Measurements from ENCODE around the gene WDR49.

The WDR49 gene

DNA sequence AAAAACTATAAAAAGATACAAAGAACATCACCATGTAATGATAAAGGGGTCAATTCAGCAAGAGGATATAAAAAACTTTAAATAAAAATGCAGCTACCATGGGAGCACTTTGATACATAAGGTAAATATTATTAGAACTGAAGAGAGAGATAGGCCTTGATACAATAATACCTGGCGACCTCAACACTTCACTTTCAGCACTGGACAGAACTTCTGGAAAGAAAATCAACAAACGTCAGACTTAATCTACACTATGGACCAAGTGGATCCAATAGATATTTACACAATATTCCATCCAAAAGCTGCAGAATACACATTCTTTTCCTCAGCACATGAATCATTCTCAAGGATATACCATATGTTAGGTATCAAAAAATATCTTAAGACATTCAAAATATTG, 42.0 kb downstream of the WDR49 start:
- DNase-seq = no peak

DNA sequence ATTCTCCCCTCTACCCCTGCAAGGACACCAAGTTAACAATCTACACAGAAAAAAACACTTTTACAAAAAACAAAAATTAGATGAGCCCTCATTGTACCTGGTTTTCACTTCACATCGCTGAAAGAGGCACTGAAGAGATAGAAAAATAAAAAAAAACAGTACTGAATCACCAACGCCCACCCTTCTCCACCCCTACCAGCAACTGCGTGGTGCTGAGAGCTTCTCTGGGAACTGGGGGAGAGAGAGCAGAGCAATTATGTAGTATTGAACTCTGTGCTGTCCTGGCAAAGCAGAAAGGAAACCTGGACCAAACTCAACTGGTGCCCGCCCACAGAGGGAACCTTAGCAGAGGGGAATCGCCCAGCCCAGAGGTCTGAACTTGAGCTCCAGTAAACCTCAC, 44.6 kb downstream of the WDR49 start:
- DNase-seq = no peak

DNA sequence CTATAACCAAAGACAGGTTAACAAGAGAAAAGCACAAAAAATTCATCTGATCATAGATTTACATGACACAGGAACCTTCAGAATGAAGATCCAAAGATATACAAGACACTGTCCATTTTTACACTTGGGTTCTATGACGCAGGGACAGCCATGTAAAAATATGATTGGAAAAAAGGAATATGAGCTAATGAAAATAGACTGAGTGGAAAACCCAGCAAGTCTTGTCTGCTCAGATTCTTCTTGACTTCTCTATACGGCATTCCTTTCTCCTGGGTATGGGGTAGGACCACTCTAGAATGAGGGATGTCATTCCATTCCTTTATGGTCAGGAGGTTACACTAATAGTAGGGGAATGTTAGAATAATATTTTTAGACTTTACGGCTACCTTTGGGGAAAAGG, 46.9 kb downstream of the WDR49 start:
- DNase-seq = no peak

DNA sequence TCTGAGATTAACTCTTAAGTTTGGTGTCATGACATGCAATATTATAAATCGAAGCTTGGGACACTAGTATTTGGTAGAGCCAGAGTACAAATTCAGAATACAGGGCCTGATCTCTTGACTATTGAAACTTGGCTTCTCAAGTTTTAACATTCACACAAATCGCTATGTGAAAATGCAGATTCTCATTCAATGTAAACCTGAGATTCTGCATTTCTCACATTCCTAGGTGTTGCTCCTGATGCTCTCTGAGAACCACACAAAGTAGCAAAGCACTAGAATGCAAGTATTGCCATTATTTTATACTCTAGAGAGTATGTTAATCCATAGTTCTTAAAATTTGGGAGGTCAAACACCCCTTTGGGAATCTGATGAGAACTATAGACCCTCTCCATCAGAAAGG, 47.9 kb downstream of the WDR49 start:
- no peak for DNase-seq

DNA sequence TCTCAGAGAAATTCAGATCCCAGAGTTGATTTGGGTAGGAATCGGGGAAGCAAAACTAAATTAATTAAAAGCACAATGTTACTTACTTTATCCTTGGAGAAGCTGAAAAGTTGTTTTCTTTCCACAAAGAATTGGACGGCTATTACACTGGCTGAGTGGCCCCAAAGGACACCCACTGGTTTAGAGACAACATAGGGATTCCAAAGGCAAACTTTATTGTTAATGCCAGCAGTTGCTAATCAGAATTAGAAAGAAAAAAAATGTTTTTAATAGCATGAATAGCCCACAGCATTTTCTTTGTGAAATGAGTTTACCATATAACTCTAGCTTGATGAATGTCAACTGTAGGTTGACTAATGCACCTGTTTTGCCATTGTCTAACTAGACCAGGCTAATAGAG, 51.7 kb downstream of the WDR49 start:
- DNase-seq = no peak

DNA sequence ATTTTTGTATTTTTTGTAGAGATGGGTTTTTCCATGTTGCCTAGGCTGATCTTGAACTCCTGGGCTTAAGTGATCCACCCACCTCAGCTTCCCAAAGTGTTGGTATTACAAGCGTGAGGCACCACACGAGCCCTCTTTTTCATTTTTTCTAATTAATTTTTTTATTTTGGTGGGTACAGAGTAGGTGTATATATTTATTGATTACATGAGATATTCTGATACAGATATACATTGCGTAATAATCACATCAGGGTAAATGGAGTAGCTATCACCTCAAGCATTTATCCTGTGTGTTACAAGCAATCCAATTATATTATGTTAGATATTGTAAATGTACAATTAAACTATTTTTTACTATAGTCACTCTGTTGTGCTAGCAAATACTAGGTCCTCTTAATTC, 66.1 kb downstream of the WDR49 start:
- no peak for DNase-seq

DNA sequence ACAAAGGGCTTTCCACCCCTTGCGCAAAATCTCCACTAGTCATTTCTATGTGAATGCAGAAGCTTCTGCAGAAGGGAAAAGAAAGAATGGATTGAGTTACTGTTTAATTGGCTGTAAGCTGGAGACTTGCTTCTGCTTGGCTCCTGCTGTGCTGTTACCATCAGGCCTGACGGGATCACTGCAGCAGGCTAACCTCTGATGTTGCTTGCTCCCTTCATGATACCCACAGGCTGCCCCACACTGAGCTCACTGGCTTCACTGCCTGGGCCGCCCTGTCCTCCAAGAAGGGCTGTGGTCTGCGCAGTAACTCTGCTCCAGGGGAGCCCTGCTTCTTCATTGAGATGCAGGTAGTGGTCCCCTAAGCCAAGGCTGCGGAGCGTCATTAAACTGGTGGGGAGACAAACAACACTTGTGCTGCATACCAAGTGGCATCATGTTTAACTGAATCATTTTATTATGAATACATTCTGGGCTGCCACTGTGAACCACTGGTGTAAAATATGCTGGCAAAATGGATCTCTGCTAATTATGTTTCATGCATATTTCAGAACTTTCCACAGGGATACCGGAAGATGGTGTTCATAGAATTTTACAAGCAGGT, 78.6 kb downstream of the WDR49 start:
- no peak for DNase-seq

DNA sequence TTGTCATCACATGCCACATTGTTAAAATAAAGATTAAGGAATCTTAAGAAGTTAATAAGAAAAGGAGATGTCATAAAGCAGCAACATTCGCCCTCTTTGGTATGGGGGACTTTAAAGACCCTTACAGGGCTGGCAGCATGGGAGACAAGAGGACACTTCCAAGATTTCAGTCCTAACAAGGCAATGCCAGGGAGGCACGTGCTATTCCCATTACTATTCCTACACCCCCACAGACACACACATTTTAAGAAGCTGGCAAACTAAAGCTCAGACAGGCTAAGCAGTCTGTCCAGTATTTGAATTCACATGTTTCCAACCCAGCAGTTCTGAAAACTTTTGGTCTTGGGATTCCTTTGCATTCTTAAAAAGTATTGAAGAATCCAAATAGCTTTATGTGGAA, 80.8 kb downstream of the WDR49 start:
- no peak for DNase-seq

DNA sequence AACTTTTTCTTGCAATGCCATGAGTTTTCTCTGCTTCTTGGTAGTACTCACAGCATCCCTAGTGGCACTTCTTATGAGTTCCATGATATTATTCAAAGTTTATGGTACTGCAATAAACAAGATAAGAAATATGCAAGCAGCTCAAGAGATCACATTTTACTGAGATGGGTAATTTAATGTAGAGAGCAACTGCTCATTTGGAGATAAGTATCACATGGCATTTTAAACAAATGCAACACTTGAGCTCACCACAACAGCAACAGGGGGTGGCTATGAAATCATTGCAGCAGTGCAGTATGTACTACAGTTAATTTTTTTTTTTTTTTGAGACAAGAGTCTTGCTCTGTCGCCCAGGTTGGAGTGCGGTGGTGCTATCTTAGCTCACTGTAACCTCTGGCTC, 85.1 kb downstream of the WDR49 start:
- DNase-seq = no peak

DNA sequence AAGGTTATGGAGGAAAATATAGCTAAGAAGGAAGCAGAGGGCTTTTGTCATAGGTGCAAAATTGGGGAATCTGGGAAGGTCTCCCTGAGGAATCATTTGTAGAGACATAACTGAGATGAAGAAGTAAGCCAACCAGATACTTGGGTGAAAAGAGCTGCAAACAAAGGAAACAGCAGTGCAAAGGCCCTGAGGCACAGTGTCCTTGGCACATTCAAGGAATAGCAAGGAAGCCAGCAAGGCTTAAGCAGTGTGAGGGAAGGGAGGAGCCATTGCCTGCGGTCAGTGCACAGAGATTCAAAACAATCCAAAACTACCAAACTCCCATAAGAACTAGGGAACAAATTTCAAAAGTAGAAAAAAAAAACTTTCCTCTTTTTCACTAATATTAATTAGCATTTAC, 88.3 kb downstream of the WDR49 start:
- DNase-seq = no peak

DNA sequence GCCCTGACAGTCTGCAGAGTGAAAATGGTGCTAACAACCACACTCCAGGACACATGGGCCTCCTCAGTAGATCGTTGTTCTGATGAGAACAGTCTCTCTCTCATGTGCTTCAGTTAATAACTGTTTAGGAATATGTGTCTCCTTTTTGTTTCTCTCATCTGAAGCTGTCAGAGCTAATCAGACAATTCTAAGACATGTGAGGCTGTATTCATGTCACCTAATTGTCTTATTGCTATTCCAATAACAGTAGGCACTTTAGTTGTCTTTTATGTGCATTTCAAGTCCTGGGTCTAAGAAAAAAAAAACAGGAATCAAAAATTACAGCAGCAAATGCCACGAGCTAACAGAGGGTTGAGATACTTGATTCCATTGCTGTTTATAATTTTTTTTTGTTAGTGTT, 89.1 kb downstream of the WDR49 start:
- DNase-seq = no peak

DNA sequence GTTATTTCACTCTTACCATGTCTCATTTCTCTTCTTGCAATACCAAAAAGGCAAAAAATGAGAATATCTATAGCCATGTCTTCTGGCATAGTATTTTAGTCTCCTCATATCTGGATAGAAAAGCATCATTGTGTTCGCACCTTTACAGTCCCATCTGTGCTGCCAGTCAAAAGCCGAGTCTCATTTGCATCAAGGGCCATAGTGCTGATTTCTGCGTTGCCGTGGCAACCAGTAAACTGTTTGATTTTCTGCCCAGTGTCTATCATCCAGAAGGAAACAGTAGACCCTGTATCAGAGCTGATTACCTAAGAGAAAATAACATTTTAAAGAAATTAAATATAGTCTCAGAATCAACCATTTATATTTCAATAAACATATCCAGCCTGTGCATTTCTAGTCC, 93.8 kb downstream of the WDR49 start:
- DNase-seq = no peak

DNA sequence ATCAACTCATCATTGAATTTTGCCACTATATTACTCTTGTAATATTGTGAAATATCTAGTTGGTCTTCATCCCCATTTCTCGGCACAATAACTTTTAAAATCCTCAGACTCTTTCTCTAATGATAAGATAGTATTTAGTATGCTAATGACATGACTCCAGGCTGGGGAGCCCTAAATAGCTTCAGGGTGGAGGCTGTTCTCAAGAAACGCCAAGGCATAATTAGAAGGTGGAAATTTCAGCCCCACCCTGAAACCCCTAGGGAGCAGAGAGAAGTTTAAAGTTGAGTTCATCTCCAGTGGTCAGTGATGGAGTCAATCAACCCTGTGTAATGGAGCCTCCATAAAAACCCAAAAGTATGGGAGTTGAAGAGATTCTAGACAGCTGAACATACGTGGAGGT, 98.8 kb downstream of the WDR49 start:
- no peak for DNase-seq

DNA sequence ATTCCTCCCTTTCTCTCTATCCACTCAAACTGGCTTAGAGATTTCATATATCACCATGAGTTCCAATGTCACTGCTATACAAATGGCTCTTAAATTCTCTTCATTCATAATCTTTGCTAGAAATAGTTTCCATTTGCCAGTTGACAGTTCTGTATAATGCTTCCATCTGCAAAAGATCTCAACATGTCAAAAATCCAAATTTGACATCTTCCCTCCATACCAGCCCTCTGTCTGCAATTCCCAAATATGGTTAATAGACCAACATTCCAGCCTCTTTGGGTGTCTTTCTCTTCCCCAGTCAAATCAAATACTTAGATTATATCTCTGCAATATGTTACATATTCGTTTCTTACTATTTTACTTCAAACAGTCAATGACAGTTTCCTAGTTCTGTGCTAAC, 115.7 kb downstream of the WDR49 start:
- no peak for DNase-seq

DNA sequence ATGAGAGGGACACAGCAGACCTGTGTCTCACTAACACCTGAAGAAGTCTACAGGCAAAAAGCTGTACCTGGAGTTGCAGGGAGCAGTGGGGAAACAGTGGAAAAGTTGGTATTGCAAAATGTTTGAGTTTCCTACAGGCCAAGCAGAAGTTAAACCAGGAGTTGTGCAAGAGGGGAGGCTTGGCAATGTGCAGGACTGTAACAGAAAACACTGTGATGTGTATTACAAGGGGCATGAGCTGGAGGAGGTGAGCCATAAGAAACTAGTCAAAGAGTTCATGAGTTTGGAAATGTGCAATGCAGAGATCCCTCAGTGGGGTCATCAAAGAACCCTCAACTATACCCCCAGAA, 132.8 kb downstream of the WDR49 start:
- no peak for DNase-seq

DNA sequence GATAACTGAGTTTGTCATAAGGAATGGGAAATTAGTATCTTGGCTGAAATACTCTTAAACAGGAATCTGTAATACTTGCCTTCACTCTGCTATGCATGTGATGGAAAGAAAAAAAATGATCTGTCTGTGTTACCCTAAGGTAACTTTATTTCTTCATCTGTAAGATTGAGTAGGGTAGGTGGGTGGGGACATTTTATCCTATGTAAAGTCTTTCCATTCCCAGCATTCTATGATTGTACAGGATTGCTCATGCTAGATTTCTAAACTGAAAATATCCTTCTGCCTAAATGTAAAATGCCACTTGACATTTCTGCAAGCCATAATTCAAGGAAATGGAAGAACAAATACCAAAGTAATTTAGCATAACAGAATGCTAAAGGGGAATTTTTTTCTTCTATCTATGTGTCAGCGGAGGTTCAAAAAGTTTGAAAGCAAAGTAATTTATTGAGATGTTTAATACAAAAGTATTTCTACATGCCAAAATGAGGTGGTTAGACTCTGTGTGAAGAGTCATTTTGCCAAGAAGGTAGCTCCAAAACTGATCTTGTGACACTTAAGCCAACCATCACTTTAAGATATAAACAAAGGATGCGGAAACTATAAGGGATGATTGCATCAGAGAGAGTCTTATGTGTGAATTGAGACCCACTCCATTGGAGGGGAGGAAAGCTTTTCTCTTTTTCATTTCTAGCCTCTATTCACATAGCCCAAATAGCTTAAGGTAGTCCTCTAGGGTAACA, 133.3 kb downstream of the WDR49 start:
- no peak for DNase-seq

DNA sequence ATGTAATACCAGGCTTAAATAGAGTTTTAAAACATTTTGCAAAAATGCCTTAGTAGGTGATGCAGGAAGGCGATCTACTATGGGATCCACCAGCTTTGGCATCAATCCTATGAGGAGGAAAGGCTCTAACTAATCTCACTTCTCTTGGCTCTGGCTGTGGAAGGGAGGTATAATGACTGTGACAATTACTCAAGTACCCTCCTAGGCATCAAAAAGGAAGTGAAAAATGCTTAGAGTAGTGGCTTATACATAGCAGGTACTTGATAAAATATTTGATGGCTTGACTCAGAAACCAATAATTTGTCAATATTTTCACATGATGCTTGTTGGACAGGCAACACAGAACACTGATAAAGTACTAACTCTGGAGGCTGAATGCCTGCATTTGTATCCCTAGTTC, 145.8 kb downstream of the WDR49 start:
- no peak for DNase-seq

DNA sequence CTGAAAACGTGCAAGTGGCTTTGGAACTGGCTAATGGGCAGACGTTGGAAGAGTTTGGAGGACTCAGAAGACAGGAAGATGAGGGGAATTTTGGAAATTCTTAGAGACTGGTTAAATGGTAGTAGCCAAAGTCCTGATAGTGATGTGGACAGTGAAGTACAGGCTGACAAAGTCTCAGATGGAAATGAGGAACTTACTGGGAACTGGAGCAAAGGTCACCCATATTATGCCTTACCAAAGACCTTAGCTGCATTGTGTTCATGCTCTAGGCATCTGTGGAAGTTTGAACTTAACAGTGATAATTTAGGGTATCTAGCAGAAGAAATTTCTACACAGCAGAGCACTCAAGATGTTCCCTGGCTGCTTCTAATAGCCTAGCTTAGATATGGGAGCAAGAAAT, 151.3 kb downstream of the WDR49 start:
- no peak for DNase-seq

DNA sequence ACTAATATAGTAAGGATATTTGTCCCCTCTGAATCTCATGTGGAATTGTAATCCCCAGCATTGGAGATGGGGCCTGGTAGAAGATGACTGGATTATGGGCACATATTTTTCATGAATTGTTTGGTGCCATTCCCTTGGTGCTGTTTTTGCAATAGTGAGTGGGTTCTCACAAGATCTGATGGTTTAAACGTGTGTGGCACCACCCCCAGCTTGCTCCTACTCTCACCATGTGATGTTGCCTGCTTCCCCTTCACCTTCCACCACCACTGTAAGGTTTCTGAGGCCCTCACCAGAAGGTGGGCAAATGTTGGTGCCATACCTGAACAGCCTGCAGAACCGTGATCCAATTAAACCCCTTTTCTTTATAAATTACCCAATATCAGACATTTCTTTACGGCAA, 151.8 kb downstream of the WDR49 start:
- no peak for DNase-seq

DNA sequence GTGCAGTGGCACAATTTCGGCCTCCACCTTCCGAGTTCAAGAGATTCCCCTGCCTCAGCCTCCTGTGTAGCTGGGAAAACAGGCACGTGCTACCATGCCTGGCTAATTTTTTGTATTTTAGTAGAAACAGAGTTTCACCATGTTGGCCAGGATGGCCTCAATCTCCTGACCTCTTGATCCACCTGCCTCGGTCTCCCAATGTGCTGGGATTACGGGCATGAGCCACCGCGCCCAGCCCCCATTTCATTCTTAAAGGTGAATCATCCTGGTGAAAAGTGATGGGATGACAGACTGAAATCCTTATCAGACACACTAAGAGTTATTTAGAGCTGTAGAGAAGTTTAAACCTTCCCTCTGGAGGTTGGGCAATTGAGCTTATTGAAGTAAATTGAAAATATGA, 155.8 kb downstream of the WDR49 start:
- DNase-seq = no peak

DNA sequence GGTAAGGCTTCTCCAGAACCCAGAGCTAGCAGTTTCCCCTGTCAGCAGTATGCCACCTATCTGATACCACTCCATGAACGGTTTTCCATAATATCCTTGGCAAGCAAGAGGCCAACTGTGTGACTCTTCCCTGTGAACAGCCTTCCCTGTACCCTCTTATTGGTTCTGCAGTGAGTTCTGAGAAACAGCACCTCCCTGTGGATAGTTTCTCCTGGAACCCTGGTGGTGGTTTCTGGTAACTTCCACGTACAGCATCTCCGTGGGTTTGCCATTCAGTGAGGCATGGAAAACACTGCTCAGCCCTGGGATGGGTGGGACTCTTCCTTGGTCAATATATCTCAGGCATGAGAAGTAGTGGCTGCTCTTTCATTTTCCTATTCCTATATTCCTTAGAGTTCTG, 160.5 kb downstream of the WDR49 start:
- DNase-seq = no peak

DNA sequence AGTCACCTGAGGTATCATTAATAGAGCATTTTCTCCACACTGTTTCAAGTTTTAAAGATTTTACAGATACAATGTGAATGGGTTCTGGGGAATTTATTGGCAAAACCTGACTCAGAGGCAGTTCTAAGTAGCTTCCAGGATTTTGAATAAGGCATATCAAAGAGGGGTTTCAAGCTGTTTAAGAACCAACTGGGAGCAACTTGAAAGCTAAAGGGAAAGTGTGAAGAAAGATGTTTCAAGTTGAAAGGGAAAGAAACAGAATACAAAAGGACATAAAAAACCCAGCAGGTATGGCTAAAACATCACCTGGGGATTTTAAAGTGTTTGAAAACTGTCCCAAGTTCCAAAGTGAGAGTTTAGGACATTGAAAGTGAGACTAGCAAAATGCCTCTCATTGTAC, 162.1 kb downstream of the WDR49 start:
- no peak for DNase-seq

DNA sequence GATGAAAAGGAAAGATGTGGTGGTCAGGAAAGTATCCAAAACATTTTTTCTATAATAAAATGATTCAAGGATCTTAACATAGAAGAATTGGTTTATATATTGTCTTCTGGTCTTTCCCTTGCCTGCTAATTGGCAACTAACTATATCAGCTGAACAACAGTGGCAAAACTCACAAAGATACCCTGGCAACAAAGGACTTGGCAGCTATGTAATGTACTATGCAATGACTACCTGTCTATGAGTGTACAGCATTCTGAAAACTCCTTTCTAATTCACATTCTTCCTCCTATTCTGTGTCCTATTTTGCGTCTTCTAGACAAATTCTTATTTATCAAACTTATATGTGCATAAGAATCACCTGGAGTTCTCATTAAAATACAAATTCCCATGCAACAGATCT, 164.2 kb downstream of the WDR49 start:
- no peak for DNase-seq

DNA sequence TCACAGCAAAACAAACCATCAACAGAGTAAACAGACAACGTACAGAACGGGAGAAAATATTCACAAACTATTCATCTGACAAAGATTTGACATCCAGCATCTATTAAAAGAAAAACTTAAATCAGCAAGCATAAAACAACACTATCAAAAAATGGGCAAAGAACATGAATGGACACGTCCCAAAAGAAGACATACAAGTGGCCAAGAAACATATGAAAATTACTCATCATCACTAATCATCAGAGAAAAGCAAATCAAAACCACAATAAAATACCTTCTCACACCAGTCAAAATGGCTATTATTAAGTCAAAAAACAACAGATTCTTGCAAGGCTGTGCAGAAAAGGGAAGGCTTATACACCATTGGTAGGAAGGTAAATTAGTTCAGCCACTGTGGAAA, 166.2 kb downstream of the WDR49 start:
- no peak for DNase-seq

DNA sequence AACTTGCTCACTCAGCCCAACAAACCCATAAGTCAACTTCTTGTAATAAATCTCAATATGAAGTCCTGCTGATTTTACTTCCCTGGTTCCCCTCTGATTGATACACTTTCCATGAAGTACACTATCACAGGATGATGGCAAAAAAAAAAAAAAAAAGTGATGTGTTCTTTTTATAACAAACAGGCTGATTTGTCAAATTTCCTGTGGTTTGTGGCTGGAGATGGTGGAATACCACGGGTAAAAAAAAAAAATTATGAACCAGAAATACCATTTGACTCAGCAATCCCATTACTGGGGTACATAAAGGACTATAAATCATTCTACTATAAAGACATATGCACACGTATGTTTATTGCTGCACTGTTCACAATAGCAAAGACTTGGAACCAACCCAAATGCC, 169.2 kb downstream of the WDR49 start:
- no peak for DNase-seq

Measured in NCI-H2171 treated with DMSO at 0.1 percent for 48 hours (cell line).